Panc1 (cell line): ENCODE measurements around the gene PKNOX2. TPM values are rescaled to one million over a fixed set of nuclear protein-coding genes. Genes with fewer than 3 reads are reported as not detected.

Source experiments
- ATAC-seq: fragments of 200-7000 bp; cut with Tn5 transposase; 2 replicates; pipeline ENCODE4 v1.9.1; 2020; ENCODE audit warnings: mild to moderate bottlenecking, moderate library complexity
- BruUV-seq: library from RNA; stranded (reverse); fragments of 400-500 nt; replicated peaks from 2 replicates; lab custom pipeline; 2021; lab: Mats Ljungman, UMichigan
- CTCF ChIA-PET: fragments of 300-600 bp; sonication (Branson Sonifier 250); formaldehyde crosslinking; loops from one replicate; lab custom pipeline; 2022; ENCODE audit warnings: antibody characterized with exemption; lab: Charles Lee
- POLR2A ChIA-PET: fragments of 300-600 bp; sonication (Branson Sonifier 250); formaldehyde crosslinking; loops from one replicate; lab custom pipeline; 2022; ENCODE audit warnings: antibody characterized with exemption; lab: Charles Lee
- DNase-seq: peaks from one replicate; pipeline ENCODE4 v3.0.0-alpha.2; 2010; ENCODE audit warnings: low read depth, low spot score
- H3K27ac ChIP-seq: 2 replicates; pipeline ENCODE4 v1.5.1; 2011; ENCODE audit warnings: mild to moderate bottlenecking, low read length, inconsistent platforms
- H3K27me3 ChIP-seq: fragments of 200-500 bp; sonication (Bioruptor generic); 2 replicates; pipeline ENCODE4 v1.6.0; 2014; ENCODE audit warnings: low read length, inconsistent platforms; ENCODE audit not compliant: control insufficient read depth, insufficient read depth
- H3K36me3 ChIP-seq: fragments of 200-500 bp; sonication (Bioruptor generic); 2 replicates; pipeline ENCODE4 v1.5.1; 2014; ENCODE audit warnings: inconsistent platforms, mild to moderate bottlenecking, low read length, moderate library complexity; ENCODE audit not compliant: control insufficient read depth, insufficient read depth
- H3K4me1 ChIP-seq: 2 replicates; pipeline ENCODE4 v1.5.1; 2011; ENCODE audit warnings: inconsistent platforms, mild to moderate bottlenecking, low read length, moderate library complexity; ENCODE audit not compliant: control insufficient read depth, insufficient read depth
- H3K4me3 ChIP-seq, 2 experiments: 2 replicates each; pipeline ENCODE4 v1.5.1; 2011 to 2012; ENCODE audit warnings: low read depth in 2 of 2, low read length in 2 of 2, mild to moderate bottlenecking in 2 of 2, inconsistent platforms in 1 of 2, moderate library complexity in 1 of 2
- H3K9me3 ChIP-seq: fragments of 200-500 bp; sonication (Bioruptor generic); 2 replicates; pipeline ENCODE4 v1.5.1; 2014; ENCODE audit warnings: low read depth, mild to moderate bottlenecking, inconsistent platforms, low read length, moderate library complexity; ENCODE audit not compliant: control insufficient read depth, insufficient read depth
- POLR2AphosphoS5 ChIP-seq: IDR thresholded peaks from 2 replicates; pipeline ENCODE4 v1.6.1; 2012; ENCODE audit warnings: mild to moderate bottlenecking, low read depth, low read length, moderate library complexity
- REST ChIP-seq, 2 experiments: IDR thresholded peaks; 2 replicates each; pipeline ENCODE4 v1.6.1; 2011 to 2012; ENCODE audit warnings: low read depth in 2 of 2, control low read depth in 1 of 2, low read length in 1 of 2, mild to moderate bottlenecking in 1 of 2, moderate library complexity in 1 of 2; ENCODE audit not compliant: insufficient read depth in 1 of 2
- SIN3A ChIP-seq: IDR thresholded peaks from 2 replicates; pipeline ENCODE4 v1.6.1; 2012; ENCODE audit warnings: low read depth, mild to moderate bottlenecking, low read length, moderate library complexity, borderline replicate concordance; ENCODE audit not compliant: insufficient read depth
- TCF7L2 ChIP-seq: IDR thresholded peaks from 2 replicates; pipeline ENCODE4 v1.6.1; 2011; ENCODE audit warnings: mild to moderate bottlenecking, low read depth, low read length, inconsistent platforms
- in situ Hi-C: cut with HindIII; loops from 2 replicates; pipeline ENCODE4 v1.10.0; 2016; ENCODE audit warnings: low sequenced_read_pairs, low pct_unique_long_range_greater_than_20kb
- intact Hi-C: fragments of 100-400 bp; cut with micrococcal nuclease; formaldehyde crosslinking; loops from one replicate; pipeline ENCODE4 v1.10.0; 2022; ENCODE audit not compliant: unreplicated experiment
- total RNA-seq: library from RNA; stranded (reverse); gene quantifications from one replicate; pipeline ENCODE4 v1.2.1, GENCODE V29; 2021; ENCODE audit not compliant: unreplicated experiment
- TF ChIP-seq, protein P1 (sequence below): fragments of 450-650 bp; IDR thresholded peaks from 2 replicates; pipeline ENCODE4 v1.5.1; 2017; ENCODE audit warnings: mild to moderate bottlenecking

PKNOX2 gene
- total RNA-seq, 1 experiment from 2014 or later, result not detected

DNA sequence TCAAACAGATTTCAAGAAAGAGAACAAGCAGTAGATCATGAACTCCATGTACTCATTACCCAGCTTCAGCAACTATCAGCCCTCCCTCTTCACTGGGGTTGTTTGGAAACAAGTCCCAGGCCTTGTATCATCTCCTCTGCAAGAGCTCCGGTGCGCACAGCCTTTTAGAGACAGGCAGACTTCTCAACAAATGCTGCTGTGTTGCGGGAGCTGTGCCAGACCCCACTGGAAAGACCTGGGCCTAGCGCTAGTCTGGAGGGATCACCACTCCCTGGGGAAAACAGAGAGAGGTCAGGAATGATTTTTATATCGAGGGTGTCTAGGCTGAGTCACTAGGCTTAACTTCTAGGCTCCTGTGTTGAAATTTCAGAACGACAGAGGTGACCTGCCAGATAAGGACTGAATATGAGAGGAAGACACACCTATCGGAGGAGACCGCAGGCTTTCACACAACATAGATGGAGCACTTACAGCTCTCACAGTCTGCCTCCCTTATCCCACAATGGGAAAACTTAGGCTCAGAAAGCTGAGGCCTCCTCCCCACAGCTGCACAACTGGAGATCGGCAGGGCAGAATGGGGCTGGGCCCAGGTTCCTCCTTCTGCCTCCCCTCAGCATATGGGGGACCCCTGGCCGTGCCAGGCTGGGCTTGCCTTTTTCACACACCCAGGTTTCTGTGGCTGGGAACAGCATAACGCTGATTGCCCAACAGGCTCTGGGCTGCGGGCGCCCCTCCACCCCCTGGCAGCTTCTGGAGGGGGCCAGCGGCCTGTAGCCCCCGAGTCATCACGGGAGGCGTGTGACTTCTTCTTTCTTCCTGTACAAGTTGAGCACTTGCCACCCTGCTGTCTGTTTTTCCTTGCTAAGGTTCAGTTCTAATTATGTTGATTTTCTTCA lies 86.0 kb downstream of the PKNOX2 start:
- H3K36me3 ChIP-seq, result no peaks in the 10 kb centered on the region
- H3K4me3 ChIP-seq, result no peak overlapping the region
- no peak overlapping the region for H3K27ac ChIP-seq
- in situ Hi-C loops, result no loop called here
- no peak for DNase-seq
- CTCF ChIA-PET, result no interaction called here
- ATAC-seq, result no peak
- no peaks in the 10 kb centered on the region for H3K9me3 ChIP-seq
- TF ChIP-seq POLR2AphosphoS5, result no peak
- TF ChIP-seq SIN3A, result no peak
- no peak for TF ChIP-seq TCF7L2
- TF ChIP-seq, protein P1, sequence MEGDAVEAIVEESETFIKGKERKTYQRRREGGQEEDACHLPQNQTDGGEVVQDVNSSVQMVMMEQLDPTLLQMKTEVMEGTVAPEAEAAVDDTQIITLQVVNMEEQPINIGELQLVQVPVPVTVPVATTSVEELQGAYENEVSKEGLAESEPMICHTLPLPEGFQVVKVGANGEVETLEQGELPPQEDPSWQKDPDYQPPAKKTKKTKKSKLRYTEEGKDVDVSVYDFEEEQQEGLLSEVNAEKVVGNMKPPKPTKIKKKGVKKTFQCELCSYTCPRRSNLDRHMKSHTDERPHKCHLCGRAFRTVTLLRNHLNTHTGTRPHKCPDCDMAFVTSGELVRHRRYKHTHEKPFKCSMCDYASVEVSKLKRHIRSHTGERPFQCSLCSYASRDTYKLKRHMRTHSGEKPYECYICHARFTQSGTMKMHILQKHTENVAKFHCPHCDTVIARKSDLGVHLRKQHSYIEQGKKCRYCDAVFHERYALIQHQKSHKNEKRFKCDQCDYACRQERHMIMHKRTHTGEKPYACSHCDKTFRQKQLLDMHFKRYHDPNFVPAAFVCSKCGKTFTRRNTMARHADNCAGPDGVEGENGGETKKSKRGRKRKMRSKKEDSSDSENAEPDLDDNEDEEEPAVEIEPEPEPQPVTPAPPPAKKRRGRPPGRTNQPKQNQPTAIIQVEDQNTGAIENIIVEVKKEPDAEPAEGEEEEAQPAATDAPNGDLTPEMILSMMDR, result no peak
- TF ChIP-seq REST (IDR thresholded peaks at IDR 0.05; ENCODE audit: insufficient read depth in 1 of 2, low read depth in 2 of 2, low read length in 1 of 2), result no peak
- no peaks in the 10 kb centered on the region for H3K4me1 ChIP-seq
- POLR2A ChIA-PET, result interaction anchor here (0.5 kb wide), 1 partner anchor 577 kb away, joined by 3 read pairs; the partner anchor contains the start of gene SPA17
- peaks cover 2% of the 10 kb centered on the region; the same call in 1 of the 2 replicates for H3K27me3 ChIP-seq
- intact Hi-C loops, result no loop called here
- no TSS peak for BruUV-seq

- ChIA-PET CTCF (no interaction called here), POLR2A (interaction anchor here (0.5 kb wide), 1 partner anchor 577 kb away, joined by 3 read pairs; the partner anchor contains the start of gene SPA17)
- in situ Hi-C loops, result no loop called here
- no peak overlapping the region for H3K4me3 ChIP-seq
- H3K4me1 ChIP-seq, result no peaks in the 10 kb centered on the region
- no peaks in the 10 kb centered on the region for H3K9me3 ChIP-seq
- H3K27ac ChIP-seq, result no peak overlapping the region
- ATAC-seq, result no peak
- intact Hi-C loops, result no loop called here
- BruUV-seq, result no TSS peak
- no peaks in the 10 kb centered on the region for H3K36me3 ChIP-seq
- no peak for DNase-seq
- H3K27me3 ChIP-seq, result peaks cover 2% of the 10 kb centered on the region; the same call in 1 of the 2 replicates
- TF ChIP-seq POLR2AphosphoS5, result no peak
These were observed 86.6 kb downstream of the PKNOX2 start for GRCh38 chr11:125251214-125251545.

GRCh38 chr11:125251956-125252355 lies 87.4 kb downstream of the PKNOX2 start:
- intact Hi-C loops (no loop called here), in situ Hi-C loops (no loop called here)
- H3K36me3 ChIP-seq, result no peaks in the 10 kb centered on the region
- POLR2A ChIA-PET, result interaction anchor here (0.6 kb wide), 1 partner anchor 62 kb away, joined by 3 read pairs; no protein-coding TSS in a partner anchor
- H3K9me3 ChIP-seq, result no peaks in the 10 kb centered on the region
- no peak for TF ChIP-seq SIN3A
- TF ChIP-seq POLR2AphosphoS5, result no peak
- TF ChIP-seq TCF7L2, result no peak
- TF ChIP-seq REST (IDR thresholded peaks at IDR 0.05; ENCODE audit: insufficient read depth in 1 of 2, low read depth in 2 of 2, low read length in 1 of 2), result no peak
- TF ChIP-seq, protein P1, result no peak
- H3K27me3 ChIP-seq, result peaks cover 2% of the 10 kb centered on the region; the same call in 1 of the 2 replicates
- H3K4me3 ChIP-seq, result no peak overlapping the region
- H3K27ac ChIP-seq, result no peak overlapping the region
- DNase-seq, result no peak
- no TSS peak for BruUV-seq
- CTCF ChIA-PET, result no interaction called here
- H3K4me1 ChIP-seq, result no peaks in the 10 kb centered on the region
- no peak for ATAC-seq
